Activated CD8-positive, alpha-beta memory T cell treated with anti-CD3 and anti-CD28 coated beads, Interleukin-2, amount 50 U/mL, for 1 hour (primary cell): ENCODE data around the gene POLR3K.
"Not testable (repeated sequence)": the region's sequence is repeated elsewhere in the genome, so short reads cannot be mapped to it uniquely, and the experiment has no call there.

Source experiments
- DNase-seq: peaks from one replicate; pipeline ENCODE4 v3.0.0-alpha.2; 2020; ENCODE audit errors: extremely low read depth

POLR3K gene

GRCh38 chr16:42691-43090 is 10.7 kb downstream of the POLR3K start:
- DNase-seq: no peak

- DNase-seq: no peak
These were observed 11.3 kb downstream of the POLR3K start for GRCh38 chr16:42069-42457.

- DNase-seq: no peak
These were observed 11.9 kb downstream of the POLR3K start for GRCh38 chr16:41439-42068.

- no peak for DNase-seq
These were observed 14.2 kb downstream of the POLR3K start for GRCh38 chr16:38941-39892.

GRCh38 chr16:38206-38605 is 15.2 kb downstream of the POLR3K start:
- not testable (repeated sequence) for DNase-seq

- DNase-seq: no peak
These were observed 15.9 kb downstream of the POLR3K start for GRCh38 chr16:37511-37910.

GRCh38 chr16:36336-36984 is 16.9 kb downstream of the POLR3K start:
- no peak for DNase-seq

- DNase-seq: no peak
These were observed 17.6 kb downstream of the POLR3K start for GRCh38 chr16:35678-36305.

- no peak for DNase-seq
These were observed 18.3 kb downstream of the POLR3K start for GRCh38 chr16:35011-35677.

GRCh38 chr16:34648-34987 is 18.8 kb downstream of the POLR3K start:
- DNase-seq: no peak

GRCh38 chr16:33877-34647 is 19.3 kb downstream of the POLR3K start:
- no peak for DNase-seq

GRCh38 chr16:33154-33876 is 20.1 kb downstream of the POLR3K start:
- DNase-seq: not testable (repeated sequence)

- DNase-seq: not testable (repeated sequence)
These were observed 22.8 kb downstream of the POLR3K start for GRCh38 chr16:30627-31026.

GRCh38 chr16:25926-26348 is 27.5 kb downstream of the POLR3K start:
- DNase-seq: not testable (repeated sequence)

GRCh38 chr16:24151-24550 is 29.3 kb downstream of the POLR3K start:
- DNase-seq: not testable (repeated sequence)

- not testable (repeated sequence) for DNase-seq
These were observed 32.5 kb downstream of the POLR3K start for GRCh38 chr16:20886-21285.

- not testable (repeated sequence) for DNase-seq
These were observed 36.2 kb downstream of the POLR3K start for GRCh38 chr16:17062-17765.

- peak; percentile 54 for DNase-seq
These were observed 42.6 kb downstream of the POLR3K start for GRCh38 chr16:10772-11171.

GRCh38 chr16:9903-10665 is 43.3 kb downstream of the POLR3K start:
- no peak for DNase-seq
